SH-SY5Y (cell line): ENCODE data around the gene TMEM45A.

Experiments
- GATA2 ChIP-seq: IDR thresholded peaks from 2 replicates; pipeline ENCODE4 v1.6.1; 2011; ENCODE audit warnings: mild to moderate bottlenecking, low read depth, low read length
- GATA3 ChIP-seq: IDR thresholded peaks from 2 replicates; pipeline ENCODE4 v1.6.1; 2011; ENCODE audit warnings: low read depth, mild to moderate bottlenecking, low read length, moderate library complexity

DNA sequence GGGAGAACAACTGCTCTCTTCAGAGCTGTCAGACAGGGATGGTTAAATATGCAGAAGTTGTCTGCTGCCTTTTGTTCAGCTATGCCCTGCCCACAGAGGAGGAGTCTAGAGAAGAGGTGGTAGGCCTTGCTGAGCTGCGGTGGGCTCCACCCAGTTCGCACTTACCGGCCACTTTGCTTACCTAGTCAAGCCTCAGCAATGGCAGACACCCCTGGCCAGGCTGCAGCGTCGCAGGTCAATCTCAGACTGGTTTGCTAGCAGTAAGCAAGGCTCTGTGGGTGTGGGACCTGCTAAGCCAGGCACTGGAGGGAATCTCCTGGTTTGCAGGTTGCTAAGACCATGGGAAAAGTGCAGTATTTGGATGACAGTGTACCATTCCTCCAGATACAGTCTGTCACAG, 12.3 kb upstream of the TMEM45A start:
- no peak for TF ChIP-seq GATA3
- no peak for TF ChIP-seq GATA2
